OCI-LY7 (cell line): ENCODE data around the gene CRIM1. TPM values are rescaled to one million over a fixed set of nuclear protein-coding genes. Genes with fewer than 3 reads are reported as not detected.

ENCODE experiments used
- BruUV-seq: library from RNA; stranded (reverse); fragments of 400-500 nt; replicated peaks from 2 replicates; lab custom pipeline; 2021; lab: Mats Ljungman, UMichigan
- CTCF ChIA-PET: fragments of 300-600 bp; sonication (Branson Sonifier 250); formaldehyde crosslinking; loops from one replicate; lab custom pipeline; 2022; ENCODE audit warnings: antibody characterized with exemption; ENCODE audit not compliant: unreplicated experiment; lab: Charles Lee
- POLR2A ChIA-PET: fragments of 300-600 bp; sonication (Branson Sonifier 250); formaldehyde crosslinking; loops from one replicate; lab custom pipeline; 2022; ENCODE audit warnings: antibody characterized with exemption; lab: Charles Lee
- DNase-seq: peaks from one replicate; pipeline ENCODE4 v3.0.0-alpha.2; 2015; ENCODE audit warnings: low spot score
- H2AFZ ChIP-seq: fragments of 200-600 bp; sonication (generic), shearing (Covaris generic); 2 replicates; pipeline ENCODE4 v1.6.1; 2014; ENCODE audit warnings: mild to moderate bottlenecking, antibody characterized with exemption, low read length, moderate library complexity
- H3K27ac ChIP-seq: fragments of 200-600 bp; sonication (generic); 2 replicates; pipeline ENCODE4 v1.5.1; 2014; ENCODE audit warnings: mixed run types, low read depth, mild to moderate bottlenecking, moderate library complexity, low read length, inconsistent platforms; ENCODE audit not compliant: poor library complexity, severe bottlenecking
- H3K36me3 ChIP-seq: fragments of 200-600 bp; sonication (generic); 2 replicates; pipeline ENCODE4 v1.6.1; 2014; ENCODE audit warnings: mild to moderate bottlenecking, antibody characterized with exemption, low read length, moderate library complexity, mixed read lengths; ENCODE audit not compliant: insufficient read depth
- H3K4me1 ChIP-seq: fragments of 200-600 bp; sonication (generic); 2 replicates; pipeline ENCODE4 v1.5.1; 2014; ENCODE audit warnings: mild to moderate bottlenecking, low read length; ENCODE audit not compliant: insufficient read depth, poor library complexity, severe bottlenecking
- H3K4me2 ChIP-seq: fragments of 200-600 bp; sonication (generic); 2 replicates; pipeline ENCODE4 v1.6.1; 2014; ENCODE audit warnings: mild to moderate bottlenecking, low read length
- H3K4me3 ChIP-seq: fragments of 200-600 bp; sonication (generic); 2 replicates; pipeline ENCODE4 v1.5.1; 2014; ENCODE audit warnings: mild to moderate bottlenecking, low read depth, low read length; ENCODE audit not compliant: poor library complexity, severe bottlenecking
- H3K79me2 ChIP-seq: fragments of 200-600 bp; sonication (generic); 2 replicates; pipeline ENCODE4 v1.6.1; 2016; ENCODE audit warnings: low read depth, mild to moderate bottlenecking, low read length, moderate library complexity, mixed read lengths; ENCODE audit not compliant: insufficient read depth
- H3K9me2 ChIP-seq: fragments of 200-600 bp; sonication (generic); 2 replicates; pipeline ENCODE4 v1.6.1; 2016; ENCODE audit warnings: mild to moderate bottlenecking, low read length, mixed read lengths; ENCODE audit not compliant: insufficient read depth
- H3K9me3 ChIP-seq: fragments of 200-600 bp; sonication (generic); 2 replicates; pipeline ENCODE4 v1.6.1; 2014; ENCODE audit warnings: mild to moderate bottlenecking, mixed run types, low read length, mixed read lengths
- H4K20me1 ChIP-seq: fragments of 200-600 bp; sonication (generic); 2 replicates; pipeline ENCODE4 v1.6.1; 2014; ENCODE audit warnings: mild to moderate bottlenecking, antibody characterized with exemption, low read length, moderate library complexity, mixed read lengths; ENCODE audit not compliant: insufficient read depth
- EZH2phosphoT487 ChIP-seq: fragments of 200-600 bp; sonication (generic); IDR thresholded peaks from 2 replicates; pipeline ENCODE4 v1.6.1; 2018; ENCODE audit warnings: low read depth, borderline replicate concordance, mild to moderate bottlenecking, mixed run types, antibody characterized with exemption, low read length, moderate library complexity, mixed read lengths
- intact Hi-C: fragments of 100-400 bp; cut with micrococcal nuclease; formaldehyde crosslinking; loops from one replicate; pipeline ENCODE4 v1.10.0; 2022; ENCODE audit not compliant: unreplicated experiment
- total RNA-seq, 2 experiments: library from RNA; depleted of rRNA in 1 of 2; stranded (reverse); fragments of >200 nt in 1 of 2; shearing (Covaris generic) in 1 of 2; gene quantifications; 2 replicates each; pipeline ENCODE4 v1.2.3, GENCODE V29; 2014 to 2022
- TF ChIP-seq, protein P1 (sequence below): fragments of 200-600 bp; sonication (generic); conservative IDR thresholded peaks from 2 replicates; pipeline ENCODE4 v1.5.1; 2014; ENCODE audit warnings: mild to moderate bottlenecking, antibody characterized with exemption, low read length, moderate library complexity, mixed read lengths

The CRIM1 gene
- total RNA-seq, 2 experiments from 2014 or later, result 37.0 to 47.4 TPM

DNA sequence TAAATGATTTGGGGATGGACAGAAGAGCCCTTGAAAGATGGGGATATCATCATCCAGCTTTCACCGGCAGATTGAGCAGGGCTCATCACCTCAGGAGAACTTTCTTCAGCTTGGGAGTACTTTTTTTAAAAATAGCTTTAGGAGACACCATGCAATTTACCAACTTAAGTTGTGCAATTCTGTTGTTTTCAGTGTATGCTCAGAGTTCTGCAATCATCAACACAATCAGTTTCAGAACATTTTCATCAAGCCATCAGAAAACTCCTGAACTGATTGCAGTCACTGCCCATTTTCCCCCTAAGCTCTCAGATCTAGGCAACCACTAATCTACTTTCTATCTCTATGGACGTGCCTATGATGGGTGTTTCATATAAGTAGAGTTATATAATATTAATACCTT is 117.7 kb downstream of the CRIM1 start:
- Histone ChIP-seq H4K20me1 (no peaks in the 10 kb centered on the region), H2AFZ (no peak overlapping the region), H3K9me3 (peaks cover 30% of the 10 kb centered on the region; the same call in 1 of the 2 replicates), H3K36me3 (peaks cover 34% of the 10 kb centered on the region), H3K4me2 (no peak overlapping the region), H3K79me2 (no peaks in the 10 kb centered on the region), H3K27ac (no peak overlapping the region), H3K9me2 (no peaks in the 10 kb centered on the region), H3K4me3 (no peak overlapping the region), H3K4me1 (peaks cover 12% of the 10 kb centered on the region)
- CTCF ChIA-PET, result no interaction called here
- TF ChIP-seq EZH2phosphoT487, result no peak
- POLR2A ChIA-PET, result interaction anchor here (0.7 to 1.0 kb wide), 2 partner anchors 12 to 24 kb away, joined by 3 read pairs; no protein-coding TSS in a partner anchor
- intact Hi-C loops, result no loop called here
- DNase-seq, result no peak
- no TSS peak for BruUV-seq

DNA sequence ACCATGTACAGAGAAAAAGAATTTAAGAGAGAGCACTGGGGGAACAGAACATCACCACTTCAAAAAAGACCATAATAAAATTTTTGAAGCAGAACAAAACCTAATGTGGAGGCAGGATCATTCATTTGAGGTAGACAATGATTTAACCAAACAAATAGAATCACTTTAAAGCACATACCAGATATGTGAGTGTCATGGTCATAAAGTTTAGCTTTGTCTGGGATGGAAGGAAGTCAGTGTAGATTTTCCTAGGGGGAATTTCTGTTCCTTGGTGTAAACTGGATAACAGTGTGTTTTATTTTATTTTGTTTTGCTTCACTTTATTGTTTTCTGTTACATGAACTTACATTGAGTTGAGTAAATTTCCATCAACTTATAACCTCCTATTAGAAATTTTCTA is 120.8 kb downstream of the CRIM1 start:
- no peak for DNase-seq
- peaks cover 30% of the 10 kb centered on the region; the same call in 1 of the 2 replicates for H3K9me3 ChIP-seq
- H3K4me2 ChIP-seq, result no peak overlapping the region
- no TSS peak for BruUV-seq
- no peak for TF ChIP-seq EZH2phosphoT487
- TF ChIP-seq, protein P1, sequence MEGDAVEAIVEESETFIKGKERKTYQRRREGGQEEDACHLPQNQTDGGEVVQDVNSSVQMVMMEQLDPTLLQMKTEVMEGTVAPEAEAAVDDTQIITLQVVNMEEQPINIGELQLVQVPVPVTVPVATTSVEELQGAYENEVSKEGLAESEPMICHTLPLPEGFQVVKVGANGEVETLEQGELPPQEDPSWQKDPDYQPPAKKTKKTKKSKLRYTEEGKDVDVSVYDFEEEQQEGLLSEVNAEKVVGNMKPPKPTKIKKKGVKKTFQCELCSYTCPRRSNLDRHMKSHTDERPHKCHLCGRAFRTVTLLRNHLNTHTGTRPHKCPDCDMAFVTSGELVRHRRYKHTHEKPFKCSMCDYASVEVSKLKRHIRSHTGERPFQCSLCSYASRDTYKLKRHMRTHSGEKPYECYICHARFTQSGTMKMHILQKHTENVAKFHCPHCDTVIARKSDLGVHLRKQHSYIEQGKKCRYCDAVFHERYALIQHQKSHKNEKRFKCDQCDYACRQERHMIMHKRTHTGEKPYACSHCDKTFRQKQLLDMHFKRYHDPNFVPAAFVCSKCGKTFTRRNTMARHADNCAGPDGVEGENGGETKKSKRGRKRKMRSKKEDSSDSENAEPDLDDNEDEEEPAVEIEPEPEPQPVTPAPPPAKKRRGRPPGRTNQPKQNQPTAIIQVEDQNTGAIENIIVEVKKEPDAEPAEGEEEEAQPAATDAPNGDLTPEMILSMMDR, result no peak
- H3K27ac ChIP-seq, result no peak overlapping the region
- H3K4me1 ChIP-seq, result peaks cover 9% of the 10 kb centered on the region
- POLR2A ChIA-PET, result interaction anchor here (0.9 kb wide), 1 partner anchor 41 kb away, joined by 3 read pairs; no protein-coding TSS in a partner anchor
- no peaks in the 10 kb centered on the region for H4K20me1 ChIP-seq
- no peaks in the 10 kb centered on the region for H3K9me2 ChIP-seq
- intact Hi-C loops, result no loop called here
- CTCF ChIA-PET, result no interaction called here
- H3K36me3 ChIP-seq, result peaks cover 58% of the 10 kb centered on the region
- no peak overlapping the region for H3K4me3 ChIP-seq
- no peaks in the 10 kb centered on the region for H3K79me2 ChIP-seq
- no peak overlapping the region for H2AFZ ChIP-seq

DNA sequence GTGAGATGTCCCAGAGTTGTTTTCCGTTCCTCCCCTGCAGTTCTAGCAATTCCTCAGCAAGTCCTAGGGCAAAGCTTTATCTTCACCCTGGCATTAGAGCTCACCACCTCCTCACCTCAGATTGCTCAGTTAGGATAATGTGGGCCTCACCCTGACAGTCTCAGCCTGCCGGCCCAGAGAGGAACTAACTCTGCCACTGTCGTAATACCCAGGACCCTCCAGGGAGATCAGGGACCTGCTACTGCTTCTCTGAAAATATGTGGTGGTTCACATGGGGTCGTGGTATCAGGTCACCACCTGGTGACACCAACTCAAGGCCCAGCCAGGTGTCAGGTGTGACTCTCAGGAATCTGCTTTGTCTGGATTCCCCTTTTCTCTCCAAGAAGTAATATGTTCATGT is 121.7 kb downstream of the CRIM1 start:
- ChIA-PET CTCF (interaction anchor here (0.6 kb wide), 1 partner anchor 24 kb away, joined by 3 read pairs; no protein-coding TSS in a partner anchor), POLR2A (no interaction called here)
- peaks cover 64% of the 10 kb centered on the region for H3K36me3 ChIP-seq
- no peak overlapping the region for H3K27ac ChIP-seq
- no peaks in the 10 kb centered on the region for H3K79me2 ChIP-seq
- TF ChIP-seq, protein P1, result no peak
- TF ChIP-seq EZH2phosphoT487, result no peak
- H3K4me3 ChIP-seq, result no peak overlapping the region
- H2AFZ ChIP-seq, result no peak overlapping the region
- peak; percentile 31 for DNase-seq
- H4K20me1 ChIP-seq, result no peaks in the 10 kb centered on the region
- BruUV-seq, result no TSS peak
- intact Hi-C loops, result no loop called here
- peaks cover 9% of the 10 kb centered on the region for H3K4me1 ChIP-seq
- no peaks in the 10 kb centered on the region for H3K9me2 ChIP-seq
- H3K9me3 ChIP-seq, result peaks cover 30% of the 10 kb centered on the region; the same call in 1 of the 2 replicates
- no peak overlapping the region for H3K4me2 ChIP-seq
